SU-DHL-6 (cell line): ENCODE measurements around the gene TP53AIP1.

ENCODE experiments used
- H2AFZ ChIP-seq: fragments of 200-600 bp; sonication (generic); 2 replicates; pipeline ENCODE4 v1.6.1; 2014; ENCODE audit warnings: low read depth, mild to moderate bottlenecking, moderate library complexity, mixed read lengths, antibody characterized with exemption, low read length; ENCODE audit not compliant: severe bottlenecking
- H3F3A ChIP-seq: fragments of 200-600 bp; shearing (Covaris generic); 2 replicates; pipeline ENCODE4 v1.6.0; 2016; ENCODE audit warnings: antibody characterized with exemption, mild to moderate bottlenecking; ENCODE audit not compliant: insufficient read depth
- H3K27ac ChIP-seq: fragments of 200-600 bp; sonication (generic); 2 replicates; pipeline ENCODE4 v1.5.1; 2016; ENCODE audit warnings: low read depth, mild to moderate bottlenecking, low read length, moderate library complexity, mixed read lengths
- H3K27me3 ChIP-seq: fragments of 200-600 bp; sonication (generic), shearing (Covaris generic); 2 replicates; pipeline ENCODE4 v1.6.0; 2014; ENCODE audit warnings: mild to moderate bottlenecking, low read length
- H3K36me3 ChIP-seq: fragments of 200-600 bp; sonication (generic); 2 replicates; pipeline ENCODE4 v1.6.1; 2014; ENCODE audit warnings: mild to moderate bottlenecking, low read length, mixed read lengths
- H3K4me2 ChIP-seq: fragments of 300-600, 200-600 bp; shearing (Covaris generic), sonication (generic); 2 replicates; pipeline ENCODE4 v1.6.0; 2014; ENCODE audit warnings: low read length, low read depth, mild to moderate bottlenecking; ENCODE audit not compliant: poor library complexity, severe bottlenecking
- H3K4me3 ChIP-seq: fragments of 200-600 bp; sonication (generic); 2 replicates; pipeline ENCODE4 v1.5.1; 2014; ENCODE audit warnings: antibody characterized with exemption, low read length, mild to moderate bottlenecking, mixed read lengths; ENCODE audit not compliant: insufficient read depth, poor library complexity, severe bottlenecking
- H3K79me2 ChIP-seq: fragments of 200-600 bp; sonication (generic); 2 replicates; pipeline ENCODE4 v1.6.1; 2014; ENCODE audit warnings: mild to moderate bottlenecking, low read length, moderate library complexity; ENCODE audit not compliant: insufficient read depth
- H3K9ac ChIP-seq: fragments of 200-600 bp; sonication (generic); 2 replicates; pipeline ENCODE4 v1.7.0; 2014; ENCODE audit warnings: mild to moderate bottlenecking, low read length
- H3K9me2 ChIP-seq: fragments of 200-600 bp; sonication (generic); replicated peaks from 2 replicates; pipeline ENCODE4 v1.6.1; 2014; ENCODE audit warnings: low read length; ENCODE audit not compliant: insufficient read depth
- H3K9me3 ChIP-seq: fragments of 200-600 bp; sonication (generic); 2 replicates; pipeline ENCODE4 v1.6.1; 2014; ENCODE audit warnings: low read length, mixed read lengths; ENCODE audit not compliant: insufficient read depth
- H4K20me1 ChIP-seq: fragments of 200-600 bp; sonication (generic); 2 replicates; pipeline ENCODE4 v1.6.1; 2014; ENCODE audit warnings: low read depth, mild to moderate bottlenecking, antibody characterized with exemption, low read length, moderate library complexity, mixed read lengths
- EZH2phosphoT487 ChIP-seq: fragments of 200-600 bp; sonication (generic), shearing (Covaris generic); conservative IDR thresholded peaks from 2 replicates; pipeline ENCODE4 v1.6.1; 2018; ENCODE audit warnings: mild to moderate bottlenecking, antibody characterized with exemption, low read length, moderate library complexity, mixed read lengths
- TF ChIP-seq, protein P1 (sequence below): fragments of 200-600 bp; sonication (generic); IDR thresholded peaks from one replicate; pipeline ENCODE4 v1.5.1; 2017; ENCODE audit warnings: antibody characterized with exemption, mild to moderate bottlenecking, low read length, moderate library complexity; ENCODE audit not compliant: insufficient read depth, poor library complexity, severe bottlenecking

TP53AIP1 gene

GRCh38 chr11:128886406-128887124, 56.1 kb downstream of the TP53AIP1 start:
- H3K4me2 ChIP-seq = no peak overlapping the region
- no peak overlapping the region for H3K9ac ChIP-seq
- H3K4me3 ChIP-seq = no peak overlapping the region
- no peak overlapping the region for H3K27ac ChIP-seq
- no peaks in the 10 kb centered on the region for H3K36me3 ChIP-seq
- no peaks in the 10 kb centered on the region for H3K9me2 ChIP-seq
- H3K9me3 ChIP-seq = no peaks in the 10 kb centered on the region
- no peak overlapping the region for H2AFZ ChIP-seq
- no peaks in the 10 kb centered on the region for H3K27me3 ChIP-seq
- no peaks in the 10 kb centered on the region for H4K20me1 ChIP-seq
- no peaks in the 10 kb centered on the region for H3F3A ChIP-seq
- TF ChIP-seq, protein P1, sequence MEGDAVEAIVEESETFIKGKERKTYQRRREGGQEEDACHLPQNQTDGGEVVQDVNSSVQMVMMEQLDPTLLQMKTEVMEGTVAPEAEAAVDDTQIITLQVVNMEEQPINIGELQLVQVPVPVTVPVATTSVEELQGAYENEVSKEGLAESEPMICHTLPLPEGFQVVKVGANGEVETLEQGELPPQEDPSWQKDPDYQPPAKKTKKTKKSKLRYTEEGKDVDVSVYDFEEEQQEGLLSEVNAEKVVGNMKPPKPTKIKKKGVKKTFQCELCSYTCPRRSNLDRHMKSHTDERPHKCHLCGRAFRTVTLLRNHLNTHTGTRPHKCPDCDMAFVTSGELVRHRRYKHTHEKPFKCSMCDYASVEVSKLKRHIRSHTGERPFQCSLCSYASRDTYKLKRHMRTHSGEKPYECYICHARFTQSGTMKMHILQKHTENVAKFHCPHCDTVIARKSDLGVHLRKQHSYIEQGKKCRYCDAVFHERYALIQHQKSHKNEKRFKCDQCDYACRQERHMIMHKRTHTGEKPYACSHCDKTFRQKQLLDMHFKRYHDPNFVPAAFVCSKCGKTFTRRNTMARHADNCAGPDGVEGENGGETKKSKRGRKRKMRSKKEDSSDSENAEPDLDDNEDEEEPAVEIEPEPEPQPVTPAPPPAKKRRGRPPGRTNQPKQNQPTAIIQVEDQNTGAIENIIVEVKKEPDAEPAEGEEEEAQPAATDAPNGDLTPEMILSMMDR = no peak
- TF ChIP-seq EZH2phosphoT487 = no peak
- H3K79me2 ChIP-seq = no peaks in the 10 kb centered on the region
